ENCODE measurements around the gene GPC5.

The GPC5 gene

DNA sequence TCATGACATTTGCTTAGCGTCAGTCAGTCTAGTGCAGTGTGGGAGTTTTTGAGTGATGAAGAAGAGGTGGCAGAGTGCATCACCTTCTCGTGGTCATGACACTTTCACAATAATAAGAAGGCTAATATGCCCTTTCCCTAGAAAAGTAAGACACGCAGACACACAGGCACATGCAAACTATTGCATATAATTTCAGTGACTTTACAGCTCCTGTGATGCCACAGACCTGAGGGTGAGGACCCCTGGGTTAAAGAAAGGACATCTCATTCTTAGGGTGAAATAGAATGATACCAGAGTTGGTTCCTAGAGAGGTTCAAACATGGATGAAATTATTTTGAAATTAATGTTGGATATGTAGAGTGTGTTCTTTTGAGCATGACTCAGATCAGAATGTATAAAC is 300.3 kb downstream of the GPC5 start:
- DNase-seq (ENCODE audit: low read depth) = no peak
- H3K4me3 ChIP-seq (ENCODE audit: control insufficient read depth, low read depth, low read length) = no peak overlapping the region
- TF ChIP-seq, protein P1, sequence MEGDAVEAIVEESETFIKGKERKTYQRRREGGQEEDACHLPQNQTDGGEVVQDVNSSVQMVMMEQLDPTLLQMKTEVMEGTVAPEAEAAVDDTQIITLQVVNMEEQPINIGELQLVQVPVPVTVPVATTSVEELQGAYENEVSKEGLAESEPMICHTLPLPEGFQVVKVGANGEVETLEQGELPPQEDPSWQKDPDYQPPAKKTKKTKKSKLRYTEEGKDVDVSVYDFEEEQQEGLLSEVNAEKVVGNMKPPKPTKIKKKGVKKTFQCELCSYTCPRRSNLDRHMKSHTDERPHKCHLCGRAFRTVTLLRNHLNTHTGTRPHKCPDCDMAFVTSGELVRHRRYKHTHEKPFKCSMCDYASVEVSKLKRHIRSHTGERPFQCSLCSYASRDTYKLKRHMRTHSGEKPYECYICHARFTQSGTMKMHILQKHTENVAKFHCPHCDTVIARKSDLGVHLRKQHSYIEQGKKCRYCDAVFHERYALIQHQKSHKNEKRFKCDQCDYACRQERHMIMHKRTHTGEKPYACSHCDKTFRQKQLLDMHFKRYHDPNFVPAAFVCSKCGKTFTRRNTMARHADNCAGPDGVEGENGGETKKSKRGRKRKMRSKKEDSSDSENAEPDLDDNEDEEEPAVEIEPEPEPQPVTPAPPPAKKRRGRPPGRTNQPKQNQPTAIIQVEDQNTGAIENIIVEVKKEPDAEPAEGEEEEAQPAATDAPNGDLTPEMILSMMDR (conservative IDR thresholded peaks at IDR 0.05; ENCODE audit: control insufficient read depth, insufficient read depth, low read depth, low read length) = no peak

DNA sequence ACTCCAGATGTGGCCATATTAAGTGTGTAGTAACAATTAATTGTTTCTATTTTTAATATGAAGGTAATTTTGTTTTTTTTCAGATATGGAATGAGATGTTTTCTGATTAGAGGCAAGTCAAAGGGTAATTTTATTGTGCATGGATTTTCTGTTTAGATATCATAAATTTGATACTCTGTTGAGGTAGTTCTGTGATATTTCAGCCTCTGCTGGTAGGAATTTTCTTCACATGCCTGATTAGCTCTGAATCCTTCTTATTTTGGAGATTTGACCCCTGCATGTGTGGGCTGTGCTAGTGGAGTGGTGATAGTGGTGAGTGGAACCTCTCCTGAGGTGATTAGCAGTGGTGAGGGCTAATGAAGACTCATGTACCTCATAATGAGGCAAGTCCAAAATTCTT is 301.4 kb downstream of the GPC5 start:
- H3K4me3 ChIP-seq (ENCODE audit: control insufficient read depth, low read depth, low read length) = no peak overlapping the region
- no peak for DNase-seq (ENCODE audit: low read depth)
- TF ChIP-seq, protein P1 (conservative IDR thresholded peaks at IDR 0.05; ENCODE audit: control insufficient read depth, insufficient read depth, low read depth, low read length) = no peak

GRCh38 chr13:91701975-91702374 is 303.6 kb downstream of the GPC5 start:
- DNase-seq (ENCODE audit: low read depth) = no peak
- TF ChIP-seq, protein P1 (conservative IDR thresholded peaks at IDR 0.05; ENCODE audit: control insufficient read depth, insufficient read depth, low read depth, low read length) = no peak
- no peak overlapping the region for H3K4me3 ChIP-seq (ENCODE audit: control insufficient read depth, low read depth, low read length)

- DNase-seq (ENCODE audit: low read depth) = no peak
- TF ChIP-seq, protein P1 (conservative IDR thresholded peaks at IDR 0.05; ENCODE audit: control insufficient read depth, insufficient read depth, low read depth, low read length) = no peak
- H3K4me3 ChIP-seq (ENCODE audit: control insufficient read depth, low read depth, low read length) = no peak overlapping the region
These were observed 304.0 kb downstream of the GPC5 start for GRCh38 chr13:91702411-91702810.

DNA sequence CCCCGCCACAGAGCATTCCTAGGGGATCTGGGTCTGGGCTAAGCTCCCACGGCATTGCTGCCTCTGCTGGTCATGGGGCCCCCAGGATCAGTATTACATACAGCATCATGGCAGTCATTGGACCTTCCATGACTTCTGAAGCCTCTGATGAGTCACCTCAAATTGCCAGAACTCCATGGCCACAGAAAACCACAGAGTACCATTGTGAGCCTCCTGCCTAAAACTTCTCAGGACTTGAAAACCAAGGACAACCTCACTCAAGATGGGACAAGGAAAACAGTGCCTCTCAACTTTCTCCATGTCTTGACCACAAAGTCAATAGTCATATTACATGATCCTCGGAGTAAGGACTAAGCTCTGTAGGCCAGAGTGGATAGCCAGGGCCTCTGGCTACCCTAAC is 306.0 kb downstream of the GPC5 start:
- TF ChIP-seq, protein P1 (conservative IDR thresholded peaks at IDR 0.05; ENCODE audit: control insufficient read depth, insufficient read depth, low read depth, low read length) = no peak
- DNase-seq (ENCODE audit: low read depth) = no peak
- H3K4me3 ChIP-seq (ENCODE audit: control insufficient read depth, low read depth, low read length) = no peak overlapping the region

DNA sequence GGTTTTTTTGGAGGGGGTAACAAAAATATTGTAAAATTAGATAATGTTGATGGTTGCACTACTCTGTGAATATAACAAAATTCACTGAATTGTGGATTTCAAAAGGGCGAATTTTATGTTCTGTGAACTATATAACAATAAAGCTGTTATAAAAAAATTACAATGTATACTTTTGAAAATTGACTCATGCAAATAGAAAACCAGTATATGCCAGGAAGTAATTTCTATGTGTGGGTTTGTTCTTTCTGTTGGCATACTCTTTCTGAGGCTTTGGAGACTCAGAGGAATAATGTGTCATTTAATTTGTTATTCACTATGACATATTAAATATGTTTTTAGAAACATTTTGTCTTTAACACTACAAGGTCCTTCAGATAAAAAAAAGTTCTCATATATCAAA is 310.1 kb downstream of the GPC5 start:
- no peak for DNase-seq (ENCODE audit: low read depth)
- no peak overlapping the region for H3K4me3 ChIP-seq (ENCODE audit: control insufficient read depth, low read depth, low read length)
- TF ChIP-seq, protein P1 (conservative IDR thresholded peaks at IDR 0.05; ENCODE audit: control insufficient read depth, insufficient read depth, low read depth, low read length) = no peak

DNA sequence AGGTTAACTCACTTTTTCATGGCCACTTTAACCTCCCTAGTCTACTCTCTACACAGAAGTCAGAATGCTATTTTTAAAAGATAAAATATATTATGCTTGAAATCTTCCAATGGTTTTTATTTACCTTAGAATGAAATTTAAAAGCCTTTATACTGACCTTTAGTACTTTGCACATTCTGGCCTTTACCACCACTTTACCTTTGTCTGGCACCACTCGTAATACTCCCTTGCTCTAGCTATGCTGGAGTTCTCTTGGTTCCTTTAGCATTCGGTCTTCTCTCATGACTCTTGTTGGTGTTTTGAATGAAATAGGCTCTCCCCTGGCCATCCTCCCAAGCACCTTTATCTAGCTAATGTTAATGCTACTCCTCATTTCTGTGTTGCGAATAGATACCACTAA is 310.8 kb downstream of the GPC5 start:
- TF ChIP-seq, protein P1 (conservative IDR thresholded peaks at IDR 0.05; ENCODE audit: control insufficient read depth, insufficient read depth, low read depth, low read length) = no peak
- no peak for DNase-seq (ENCODE audit: low read depth)
- H3K4me3 ChIP-seq (ENCODE audit: control insufficient read depth, low read depth, low read length) = no peak overlapping the region
